HTERT RPE-1 (cell line): ENCODE data around the gene PCNX2.
"Not testable (repeated sequence)": the region's sequence is repeated elsewhere in the genome, so short reads cannot be mapped to it uniquely, and the experiment has no call there.

ENCODE experiments used
- in situ Hi-C: fragments of 300-500 bp; cut with MboI; formaldehyde crosslinking; loops from 4 replicates; pipeline ENCODE4 v1.14.3; 2020; ENCODE audit warnings: low sequenced_read_pairs

PCNX2 gene

GRCh38 chr1:233019083-233019482 lies 276.4 kb downstream of the PCNX2 start:
- in situ Hi-C loops, result no loop called here

- in situ Hi-C loops, result no loop called here
These were observed 278.7 kb downstream of the PCNX2 start for GRCh38 chr1:233016798-233017197.

GRCh38 chr1:233015965-233016364 lies 279.6 kb downstream of the PCNX2 start:
- in situ Hi-C loops, result no loop called here

GRCh38 chr1:233012021-233012420 lies 283.5 kb downstream of the PCNX2 start:
- in situ Hi-C loops, result no loop called here

GRCh38 chr1:233010146-233010545 lies 285.4 kb downstream of the PCNX2 start:
- in situ Hi-C loops, result no loop called here

- in situ Hi-C loops, result no loop called here
These were observed 289.0 kb downstream of the PCNX2 start for GRCh38 chr1:233006541-233006973.

- in situ Hi-C loops, result no loop called here
These were observed 289.4 kb downstream of the PCNX2 start for GRCh38 chr1:233006108-233006507.

- in situ Hi-C loops, result no loop called here
These were observed 289.8 kb downstream of the PCNX2 start for GRCh38 chr1:233005703-233006102.

GRCh38 chr1:233005156-233005555 lies 290.4 kb downstream of the PCNX2 start:
- in situ Hi-C loops, result no loop called here

- in situ Hi-C loops, result no loop called here
These were observed 291.1 kb downstream of the PCNX2 start for GRCh38 chr1:233004451-233004850.

- in situ Hi-C loops, result not testable (repeated sequence)
These were observed 291.9 kb downstream of the PCNX2 start for GRCh38 chr1:233003638-233004037.

GRCh38 chr1:232999956-233000625 lies 295.4 kb downstream of the PCNX2 start:
- in situ Hi-C loops, result no loop called here

GRCh38 chr1:232998646-232999045 lies 296.9 kb downstream of the PCNX2 start:
- in situ Hi-C loops, result no loop called here

- in situ Hi-C loops, result no loop called here
These were observed 297.4 kb downstream of the PCNX2 start for GRCh38 chr1:232998138-232998537.

- in situ Hi-C loops, result no loop called here
These were observed 299.4 kb downstream of the PCNX2 start for GRCh38 chr1:232996143-232996542.

- in situ Hi-C loops, result no loop called here
These were observed 300.3 kb downstream of the PCNX2 start for GRCh38 chr1:232995189-232995588.

- in situ Hi-C loops, result no loop called here
These were observed 302.0 kb downstream of the PCNX2 start for GRCh38 chr1:232993555-232993954.

- in situ Hi-C loops, result no loop called here
These were observed 303.3 kb downstream of the PCNX2 start for GRCh38 chr1:232992227-232992626.

- in situ Hi-C loops, result no loop called here
These were observed 304.3 kb downstream of the PCNX2 start for GRCh38 chr1:232991238-232991637.

GRCh38 chr1:232990176-232991128 lies 305.1 kb downstream of the PCNX2 start:
- in situ Hi-C loops, result no loop called here

- in situ Hi-C loops, result no loop called here
These were observed 306.9 kb downstream of the PCNX2 start for GRCh38 chr1:232988572-232989040.

GRCh38 chr1:232987774-232988140 lies 307.8 kb downstream of the PCNX2 start:
- in situ Hi-C loops, result no loop called here
